HepG2 (cell line): Measurements from ENCODE around the gene TPCN2. TPM values are rescaled to one million over a fixed set of nuclear protein-coding genes. Genes with fewer than 3 reads are reported as not detected.

Source experiments
- ATAC-seq: fragments of 200-7000 bp; cut with Tn5 transposase; 3 replicates; pipeline ENCODE4 v1.9.1; 2020; ENCODE audit warnings: mild to moderate bottlenecking, moderate library complexity
- BruUV-seq: library from RNA; stranded (reverse); fragments of 400-500 nt; replicated peaks from 2 replicates; lab custom pipeline; 2021; lab: Mats Ljungman, UMichigan
- CTCF ChIA-PET: fragments of 300-600 bp; formaldehyde crosslinking; extraction: SDS; loops from one replicate; lab custom pipeline; 2021; ENCODE audit warnings: low total read pairs, inconsistent platforms, low intra/inter-chr PET ratio; lab: Yijun Ruan, JAX
- POLR2A ChIA-PET: fragments of 350-600 bp; sonication (Branson Sonifier 250); formaldehyde crosslinking; loops from one replicate; lab custom pipeline; 2020; ENCODE audit warnings: antibody characterized with exemption, inconsistent platforms; lab: Yijun Ruan, JAX
- DNase-seq: peaks from one replicate; pipeline ENCODE4 v3.0.0-alpha.2; 2015; ENCODE audit warnings: low spot score
- FAIRE-seq: peaks from 3 replicates; lab custom pipeline; 2011; peaks lifted over from hg19 to GRCh38; lab: Jason Lieb, UNC
- H2AFZ ChIP-seq: one replicate; pipeline ENCODE4 v1.6.1; 2011; ENCODE audit warnings: low read length, inconsistent platforms
- H3K27ac ChIP-seq: fragments of 300-600 bp; 3 replicates; pipeline ENCODE4 v1.8.0; 2011; ENCODE audit warnings: mixed run types, mild to moderate bottlenecking, mixed read lengths, low read length, inconsistent platforms; ENCODE audit not compliant: insufficient read depth; ENCODE audit errors: extremely low read length
- H3K27me3 ChIP-seq, 2 experiments: fragments of 200-600 bp in 1 of 2; 2 replicates in 1 of 2; 3 replicates in 1 of 2; pipeline versions ENCODE4 v1.6.0 to v1.8.0; 2011; ENCODE audit warnings: low read length in 2 of 2, mild to moderate bottlenecking in 2 of 2, moderate library complexity in 2 of 2, inconsistent platforms in 1 of 2; ENCODE audit not compliant: insufficient read depth in 2 of 2, control insufficient read depth in 1 of 2
- H3K36me3 ChIP-seq, 2 experiments: fragments of 200-600 bp in 1 of 2; replicated peaks in 1 of 2; 2 replicates in 1 of 2; 3 replicates in 1 of 2; pipeline versions ENCODE4 v1.5.1 to v1.8.0; 2011; ENCODE audit warnings: low read length in 2 of 2, inconsistent platforms in 1 of 2; ENCODE audit not compliant: insufficient read depth in 2 of 2, control insufficient read depth in 1 of 2
- H3K4me1 ChIP-seq: 2 replicates; pipeline ENCODE4 v1.5.1; 2012; ENCODE audit warnings: low read length, inconsistent platforms; ENCODE audit not compliant: insufficient read depth
- H3K4me2 ChIP-seq: 2 replicates; pipeline ENCODE4 v1.6.0; 2011; ENCODE audit warnings: low read depth, low read length, inconsistent platforms
- H3K4me3 ChIP-seq, 3 experiments: fragments of 200-600 bp in 1 of 3; sonication (generic), shearing (Covaris generic) in 1 of 3; replicated peaks in 1 of 3; 2 replicates each; pipeline ENCODE4 v1.5.1; 2011 to 2016; ENCODE audit warnings: low read length in 3 of 3, inconsistent platforms in 2 of 3, low read depth in 2 of 3, mild to moderate bottlenecking in 2 of 3, control low read depth in 1 of 3, mixed read lengths in 1 of 3; ENCODE audit not compliant: insufficient read depth in 1 of 3
- H3K79me2 ChIP-seq: one replicate; pipeline ENCODE4 v1.6.1; 2011; ENCODE audit warnings: low read length, inconsistent platforms; ENCODE audit not compliant: insufficient read depth
- H3K9ac ChIP-seq: 2 replicates; pipeline ENCODE4 v1.6.0; 2011; ENCODE audit warnings: mild to moderate bottlenecking, low read depth, low read length, inconsistent platforms; ENCODE audit not compliant: insufficient read depth
- H3K9me3 ChIP-seq: 2 replicates; pipeline ENCODE4 v1.5.1; 2012; ENCODE audit warnings: mild to moderate bottlenecking, low read length
- H4K20me1 ChIP-seq: 2 replicates; pipeline ENCODE4 v1.6.0; 2011; ENCODE audit warnings: inconsistent platforms, mild to moderate bottlenecking, low read length, moderate library complexity; ENCODE audit not compliant: insufficient read depth
- ASH2L ChIP-seq: fragments of 300-600, 200-600 bp; sonication (generic); IDR thresholded peaks from 2 replicates; pipeline ENCODE4 v1.7.0; 2017; ENCODE audit warnings: low read depth, mild to moderate bottlenecking, moderate library complexity, mixed read lengths, low read length; ENCODE audit not compliant: insufficient read length
- CHD2 ChIP-seq: IDR thresholded peaks from 2 replicates; pipeline ENCODE4 v1.6.1; 2011; ENCODE audit warnings: low read depth, low read length, improper control_type of control experiment
- GATAD1 ChIP-seq: IDR thresholded peaks from 2 replicates; pipeline ENCODE4 v1.6.1; 2016; ENCODE audit warnings: missing genetic modification reagents, missing compliant biosample characterization
- GATAD2A ChIP-seq: IDR thresholded peaks from 2 replicates; pipeline ENCODE4 v1.6.1; 2016
- GMEB2 ChIP-seq: IDR thresholded peaks from 2 replicates; pipeline ENCODE4 v1.6.1; 2016; ENCODE audit warnings: missing biosample characterization, missing genetic modification reagents, low read depth
- HIC2 ChIP-seq: sonication (generic); formaldehyde crosslinking; IDR thresholded peaks from 2 replicates; pipeline ENCODE4 v1.9.0; 2022; ENCODE audit warnings: low read depth, missing genetic modification reagents
- HINFP ChIP-seq: sonication (generic); formaldehyde crosslinking; IDR thresholded peaks from 2 replicates; pipeline ENCODE4 v1.4.0; 2020; ENCODE audit warnings: low read depth, mild to moderate bottlenecking, missing genetic modification reagents
- HMGA1 ChIP-seq: sonication (generic); formaldehyde crosslinking; conservative IDR thresholded peaks from 2 replicates; pipeline ENCODE4 v1.4.0; 2020; ENCODE audit warnings: missing genetic modification reagents
- IKZF5 ChIP-seq: IDR thresholded peaks from 2 replicates; pipeline ENCODE4 v1.6.1; 2018; ENCODE audit warnings: missing genetic modification reagents, mild to moderate bottlenecking, missing compliant biosample characterization
- MZF1 ChIP-seq: sonication (generic); formaldehyde crosslinking; IDR thresholded peaks from 2 replicates; pipeline ENCODE4 v1.8.1; 2023; ENCODE audit warnings: mild to moderate bottlenecking, missing genetic modification reagents, borderline replicate concordance
- PAWR ChIP-seq: sonication (generic); formaldehyde crosslinking; IDR thresholded peaks from 2 replicates; pipeline ENCODE4 v1.4.0; 2020; ENCODE audit warnings: missing genetic modification reagents, mild to moderate bottlenecking, borderline replicate concordance
- SP1 ChIP-seq, 2 experiments: fragments of 450-650 bp in 1 of 2; sonication (generic) in 1 of 2; formaldehyde crosslinking in 1 of 2; IDR thresholded peaks; 2 replicates each; pipeline versions ENCODE4 v1.4.0 to v1.6.1; 2016 to 2020; ENCODE audit warnings: missing genetic modification reagents in 1 of 2
- SP4 ChIP-seq: sonication (generic); formaldehyde crosslinking; IDR thresholded peaks from 2 replicates; pipeline ENCODE4 v1.8.1; 2023; ENCODE audit warnings: mild to moderate bottlenecking, missing genetic modification reagents
- TFE3 ChIP-seq: IDR thresholded peaks from 2 replicates; pipeline ENCODE4 v1.6.1; 2016
- YEATS4 ChIP-seq: sonication (generic); formaldehyde crosslinking; IDR thresholded peaks from 2 replicates; pipeline ENCODE4 v1.4.0; 2020; ENCODE audit warnings: missing genetic modification reagents, borderline replicate concordance
- ZNF205 ChIP-seq: IDR thresholded peaks from 2 replicates; pipeline ENCODE4 v1.6.1; 2018; ENCODE audit warnings: missing biosample characterization, missing genetic modification reagents
- ZNF746 ChIP-seq: sonication (generic); formaldehyde crosslinking; IDR thresholded peaks from 2 replicates; pipeline ENCODE4 v1.8.0; 2022; ENCODE audit warnings: mild to moderate bottlenecking, missing genetic modification reagents
- WGBS: methylation state at CpG from one replicate; pipeline ENCODE4 v1.1.6; 2017; ENCODE audit warnings: low lambda C conversion rate; 5-methylcytosine and 5-hydroxymethylcytosine counted together
- in situ Hi-C: cut with HindIII; loops from 2 replicates; pipeline ENCODE4 v1.10.0; 2017; ENCODE audit warnings: low pct_unique_long_range_greater_than_20kb; ENCODE audit not compliant: extremely low pct_ligation_motif_present
- intact Hi-C: fragments of 100-400 bp; cut with micrococcal nuclease; formaldehyde crosslinking; loops from one replicate; pipeline ENCODE4 v1.10.0; 2022; ENCODE audit not compliant: unreplicated experiment
- polyA plus RNA-seq, 8 experiments: library from polyadenylated mRNA; depleted of rRNA in 3 of 8; stranded (reverse) in 7 of 8; unstranded in 1 of 8; fragments of >200 nt; fragmentation: Illumina TruSeq in 4 of 8; extraction: Trizol in 4 of 8; gene quantifications; 2 replicates each; pipeline versions ENCODE4 v1.2.1 to v1.2.3, GENCODE V29; 2011 to 2016; ENCODE audit warnings: low read depth in 4 of 8, missing spikeins in 1 of 8, mixed read lengths in 1 of 8; ENCODE audit not compliant: insufficient read depth in 1 of 8
- total RNA-seq, 5 experiments: library from RNA; depleted of rRNA; stranded (reverse); fragments of >200 nt; fragmentation: Illumina TruSeq; extraction: Trizol; gene quantifications; 2 replicates each; pipeline ENCODE4 v1.2.3, GENCODE V29; 2016; ENCODE audit warnings: low read depth in 1 of 5

TPCN2 gene
- total and polyA plus RNA-seq, 2 of the 13 experiments (the other 11 are each of a cell fraction or from before 2014, with no cell fraction given), result 5.6 to 5.9 TPM

GRCh38 chr11:69114362-69114761 is 65.6 kb downstream of the TPCN2 start:
- POLR2A ChIA-PET, result no interaction called here
- FAIRE-seq (no peak), DNase-seq (no peak), ATAC-seq (no peak)
- no peak overlapping the region for H3K9ac ChIP-seq
- H4K20me1 ChIP-seq, result no peaks in the 10 kb centered on the region
- 0 out of 2 replicates have a peak, but pooled peaks cover 8% of the 10 kb centered on the region for H3K4me1 ChIP-seq
- H3K27ac ChIP-seq, result no peak overlapping the region
- TF ChIP-seq ASH2L (no peak), YEATS4 (CRISPR knock-in tag) (no peak), SP1 (IDR thresholded peaks at IDR 0.05) (no peak), SP1 (CRISPR knock-in tag; IDR thresholded peaks at IDR 0.05) (no peak), HIC2 (CRISPR knock-in tag) (no peak), GMEB2 (CRISPR knock-in tag) (no peak), GATAD1 (CRISPR knock-in tag) (no peak), GATAD2A (no peak), HMGA1 (CRISPR knock-in tag) (no peak), MZF1 (CRISPR knock-in tag) (no peak), ZNF205 (CRISPR knock-in tag) (no peak), PAWR (CRISPR knock-in tag) (no peak), SP4 (CRISPR knock-in tag) (no peak), CHD2 (no peak), TFE3 (CRISPR knock-in tag) (no peak), IKZF5 (no peak), ZNF746 (CRISPR knock-in tag) (no peak), HINFP (no peak)
- no peak overlapping the region for H3K4me2 ChIP-seq
- 20% methylated on average over 1 of the region's 6 CpGs for WGBS
- BruUV-seq, result no TSS peak
- H2AFZ ChIP-seq, result no peak overlapping the region
- H3K9me3 ChIP-seq, result no peaks in the 10 kb centered on the region
- H3K4me3 ChIP-seq, result no peak overlapping the region
- H3K79me2 ChIP-seq, result no peaks in the 10 kb centered on the region
- peaks cover 2 to 50% of the 10 kb centered on the region in 2 experiments; a peak in 4 of 5 replicates for H3K27me3 ChIP-seq
- in situ Hi-C loops (no loop called here), intact Hi-C loops (no loop called here)
- no peaks in the 10 kb centered on the region for H3K36me3 ChIP-seq
- CTCF ChIA-PET, result no interaction called here
